ENCODE measurements around the gene IQGAP1.

- TF ChIP-seq PBX3 (CRISPR knock-in tag; IDR thresholded peaks at IDR 0.05) (no peak), CTCF (tag by site-specific recombination; IDR thresholded peaks at IDR 0.05) (no peak), ZNF302 (tag by site-specific recombination; IDR thresholded peaks at IDR 0.05; ENCODE audit: low read depth) (no peak), ZNF354C (tag by site-specific recombination; IDR thresholded peaks at IDR 0.05; ENCODE audit: borderline replicate concordance, low read depth) (no peak), ATF2 (tag by site-specific recombination; IDR thresholded peaks at IDR 0.05; ENCODE audit: low read depth) (no peak), PATZ1 (tag by site-specific recombination; IDR thresholded peaks at IDR 0.05) (no peak), KLF10 (tag by site-specific recombination; IDR thresholded peaks at IDR 0.05) (no peak), ZNF768 (tag by site-specific recombination; IDR thresholded peaks at IDR 0.05) (no peak), ZNF335 (tag by site-specific recombination; conservative IDR thresholded peaks at IDR 0.05) (no peak), ZNF747 (tag by site-specific recombination; IDR thresholded peaks at IDR 0.05) (no peak), INSM2 (tag by site-specific recombination; IDR thresholded peaks at IDR 0.05) (no peak), ZNF677 (tag by site-specific recombination; IDR thresholded peaks at IDR 0.05) (no peak), ZBTB11 (tag by site-specific recombination; conservative IDR thresholded peaks at IDR 0.05; ENCODE audit: low read depth) (no peak), KLF17 (tag by site-specific recombination; IDR thresholded peaks at IDR 0.05) (no peak)
Measured at GRCh38 chr15:90338532-90338931, 49.5 kb upstream of the IQGAP1 start.

Measured in HEK293 (cell line).